Ishikawa (cell line): ENCODE measurements around the gene PIWIL1.

Experiments used
- CEBPB ChIP-seq: IDR thresholded peaks from 2 replicates; pipeline ENCODE4 v1.6.1; 2012
- CREB1 ChIP-seq: IDR thresholded peaks from 2 replicates; pipeline ENCODE4 v1.6.1; 2012; ENCODE audit warnings: low read depth
- EGR1 ChIP-seq: IDR thresholded peaks from 2 replicates; pipeline ENCODE4 v1.6.1; 2012
- EP300 ChIP-seq: IDR thresholded peaks from 2 replicates; pipeline ENCODE4 v1.6.1; 2012; ENCODE audit warnings: borderline replicate concordance
- FOXM1 ChIP-seq: IDR thresholded peaks from 2 replicates; pipeline ENCODE4 v1.6.1; 2012; ENCODE audit warnings: low read depth, borderline replicate concordance
- MAX ChIP-seq: IDR thresholded peaks from 2 replicates; pipeline ENCODE4 v1.6.1; 2012
- NFIC ChIP-seq: IDR thresholded peaks from 2 replicates; pipeline ENCODE4 v1.6.1; 2012
- RAD21 ChIP-seq: IDR thresholded peaks from 2 replicates; pipeline ENCODE4 v1.6.1; 2012; ENCODE audit warnings: low read depth
- TAF1 ChIP-seq: IDR thresholded peaks from 2 replicates; pipeline ENCODE4 v1.6.1; 2012; ENCODE audit warnings: low read depth, mild to moderate bottlenecking
- TCF12 ChIP-seq: IDR thresholded peaks from 2 replicates; pipeline ENCODE4 v1.6.1; 2012; ENCODE audit warnings: low read depth
- TEAD4 ChIP-seq: IDR thresholded peaks from 2 replicates; pipeline ENCODE4 v1.6.1; 2012
- YY1 ChIP-seq: IDR thresholded peaks from 2 replicates; pipeline ENCODE4 v1.6.1; 2012; ENCODE audit warnings: low read depth
- ZBTB7A ChIP-seq: IDR thresholded peaks from 2 replicates; pipeline ENCODE4 v1.6.1; 2012; ENCODE audit warnings: low read depth
- TF ChIP-seq, protein P1 (sequence below): IDR thresholded peaks from 2 replicates; pipeline ENCODE4 v1.6.1; 2012; ENCODE audit warnings: low read depth, mild to moderate bottlenecking
- TF ChIP-seq, protein P2 (sequence below): IDR thresholded peaks from 2 replicates; pipeline ENCODE4 v1.6.1; 2012

The PIWIL1 gene

DNA sequence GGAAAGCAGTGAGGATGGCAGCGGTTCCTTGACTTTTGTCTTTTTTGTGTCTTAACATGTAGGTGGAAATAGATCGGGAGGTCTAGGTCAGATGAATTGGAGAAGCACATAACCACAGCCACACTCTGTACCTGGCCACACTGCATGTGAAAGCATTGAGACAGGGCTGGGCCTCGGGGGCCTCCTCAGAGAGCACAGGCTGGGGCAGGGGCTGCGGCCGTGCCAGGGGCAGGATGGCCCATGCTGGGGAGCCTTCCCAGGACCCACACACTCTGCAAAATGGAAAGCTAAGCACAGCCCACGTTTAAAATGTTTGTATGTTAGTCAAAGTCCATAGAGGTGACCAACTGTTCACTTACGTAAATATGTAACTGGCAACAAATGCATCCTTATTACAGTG lies 76.7 kb downstream of the PIWIL1 start:
- no peak for TF ChIP-seq RAD21
- no peak for TF ChIP-seq TAF1
- no peak for TF ChIP-seq ZBTB7A
- TF ChIP-seq CREB1 = no peak
- TF ChIP-seq, protein P1, sequence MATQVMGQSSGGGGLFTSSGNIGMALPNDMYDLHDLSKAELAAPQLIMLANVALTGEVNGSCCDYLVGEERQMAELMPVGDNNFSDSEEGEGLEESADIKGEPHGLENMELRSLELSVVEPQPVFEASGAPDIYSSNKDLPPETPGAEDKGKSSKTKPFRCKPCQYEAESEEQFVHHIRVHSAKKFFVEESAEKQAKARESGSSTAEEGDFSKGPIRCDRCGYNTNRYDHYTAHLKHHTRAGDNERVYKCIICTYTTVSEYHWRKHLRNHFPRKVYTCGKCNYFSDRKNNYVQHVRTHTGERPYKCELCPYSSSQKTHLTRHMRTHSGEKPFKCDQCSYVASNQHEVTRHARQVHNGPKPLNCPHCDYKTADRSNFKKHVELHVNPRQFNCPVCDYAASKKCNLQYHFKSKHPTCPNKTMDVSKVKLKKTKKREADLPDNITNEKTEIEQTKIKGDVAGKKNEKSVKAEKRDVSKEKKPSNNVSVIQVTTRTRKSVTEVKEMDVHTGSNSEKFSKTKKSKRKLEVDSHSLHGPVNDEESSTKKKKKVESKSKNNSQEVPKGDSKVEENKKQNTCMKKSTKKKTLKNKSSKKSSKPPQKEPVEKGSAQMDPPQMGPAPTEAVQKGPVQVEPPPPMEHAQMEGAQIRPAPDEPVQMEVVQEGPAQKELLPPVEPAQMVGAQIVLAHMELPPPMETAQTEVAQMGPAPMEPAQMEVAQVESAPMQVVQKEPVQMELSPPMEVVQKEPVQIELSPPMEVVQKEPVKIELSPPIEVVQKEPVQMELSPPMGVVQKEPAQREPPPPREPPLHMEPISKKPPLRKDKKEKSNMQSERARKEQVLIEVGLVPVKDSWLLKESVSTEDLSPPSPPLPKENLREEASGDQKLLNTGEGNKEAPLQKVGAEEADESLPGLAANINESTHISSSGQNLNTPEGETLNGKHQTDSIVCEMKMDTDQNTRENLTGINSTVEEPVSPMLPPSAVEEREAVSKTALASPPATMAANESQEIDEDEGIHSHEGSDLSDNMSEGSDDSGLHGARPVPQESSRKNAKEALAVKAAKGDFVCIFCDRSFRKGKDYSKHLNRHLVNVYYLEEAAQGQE = no peak
- TF ChIP-seq TCF12 = no peak
- TF ChIP-seq FOXM1 = no peak
- TF ChIP-seq, protein P2, sequence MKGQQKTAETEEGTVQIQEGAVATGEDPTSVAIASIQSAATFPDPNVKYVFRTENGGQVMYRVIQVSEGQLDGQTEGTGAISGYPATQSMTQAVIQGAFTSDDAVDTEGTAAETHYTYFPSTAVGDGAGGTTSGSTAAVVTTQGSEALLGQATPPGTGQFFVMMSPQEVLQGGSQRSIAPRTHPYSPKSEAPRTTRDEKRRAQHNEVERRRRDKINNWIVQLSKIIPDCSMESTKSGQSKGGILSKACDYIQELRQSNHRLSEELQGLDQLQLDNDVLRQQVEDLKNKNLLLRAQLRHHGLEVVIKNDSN = no peak
- TF ChIP-seq NFIC = no peak
- TF ChIP-seq EP300 = no peak

DNA sequence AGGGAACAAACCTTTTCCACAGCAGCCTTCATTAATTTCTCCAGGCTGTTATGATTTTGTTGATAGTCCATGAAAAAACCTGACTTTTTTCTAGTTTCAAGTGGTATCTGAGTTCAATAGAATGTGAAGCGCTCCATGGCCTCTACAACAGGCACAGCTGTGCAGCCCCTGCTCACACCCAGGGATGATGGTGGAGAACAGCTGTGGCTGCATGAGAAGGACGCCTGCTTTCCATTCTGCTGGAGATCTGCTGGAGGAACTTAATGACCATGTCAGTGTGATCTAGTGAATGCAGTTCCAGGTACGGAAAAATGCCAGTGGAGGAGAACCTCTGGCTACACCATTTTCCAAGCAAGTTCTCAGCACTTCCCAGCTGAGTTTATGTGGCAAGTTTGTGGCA lies 80.6 kb downstream of the PIWIL1 start:
- TF ChIP-seq, protein P1 = no peak
- no peak for TF ChIP-seq YY1
- TF ChIP-seq EGR1 = no peak
- TF ChIP-seq RAD21 = no peak
- TF ChIP-seq TAF1 = no peak
- TF ChIP-seq TEAD4 = no peak
- TF ChIP-seq TCF12 = no peak
- no peak for TF ChIP-seq MAX
- TF ChIP-seq EP300 = no peak
- no peak for TF ChIP-seq CEBPB
- no peak for TF ChIP-seq CREB1
- TF ChIP-seq, protein P2 = no peak

GRCh38 chr12:130419116-130419515 lies 81.4 kb downstream of the PIWIL1 start:
- TF ChIP-seq CEBPB (no peak), FOXM1 (no peak), EP300 (no peak), TAF1 (no peak), RAD21 (no peak), CREB1 (no peak), MAX (no peak), EGR1 (no peak), TEAD4 (no peak), YY1 (no peak), NFIC (no peak), ZBTB7A (no peak), TCF12 (no peak)
- TF ChIP-seq, protein P1 = no peak
- TF ChIP-seq, protein P2 = no peak

- TF ChIP-seq MAX (no peak), FOXM1 (no peak), ZBTB7A (no peak), NFIC (no peak), EP300 (no peak), CEBPB (no peak), EGR1 (no peak), TEAD4 (no peak)
- TF ChIP-seq, protein P2 = no peak
These were observed 82.4 kb downstream of the PIWIL1 start for GRCh38 chr12:130420071-130420470.
